OCI-LY7 (cell line): ENCODE results near the gene SGTB. TPM values are rescaled to one million over a fixed set of nuclear protein-coding genes. Genes with fewer than 3 reads are reported as not detected.

Experiments used
- BruUV-seq: library from RNA; stranded (reverse); fragments of 400-500 nt; replicated peaks from 2 replicates; lab custom pipeline; 2021; lab: Mats Ljungman, UMichigan
- CTCF ChIA-PET: fragments of 300-600 bp; sonication (Branson Sonifier 250); formaldehyde crosslinking; loops from one replicate; lab custom pipeline; 2022; ENCODE audit warnings: antibody characterized with exemption; ENCODE audit not compliant: unreplicated experiment; lab: Charles Lee
- POLR2A ChIA-PET: fragments of 300-600 bp; sonication (Branson Sonifier 250); formaldehyde crosslinking; loops from one replicate; lab custom pipeline; 2022; ENCODE audit warnings: antibody characterized with exemption; lab: Charles Lee
- DNase-seq: peaks from one replicate; pipeline ENCODE4 v3.0.0-alpha.2; 2015; ENCODE audit warnings: low spot score
- H2AFZ ChIP-seq: fragments of 200-600 bp; sonication (generic), shearing (Covaris generic); 2 replicates; pipeline ENCODE4 v1.6.1; 2014; ENCODE audit warnings: mild to moderate bottlenecking, antibody characterized with exemption, low read length, moderate library complexity
- H3K27ac ChIP-seq: fragments of 200-600 bp; sonication (generic); 2 replicates; pipeline ENCODE4 v1.5.1; 2014; ENCODE audit warnings: mixed run types, low read depth, mild to moderate bottlenecking, moderate library complexity, low read length, inconsistent platforms; ENCODE audit not compliant: poor library complexity, severe bottlenecking
- H3K36me3 ChIP-seq: fragments of 200-600 bp; sonication (generic); 2 replicates; pipeline ENCODE4 v1.6.1; 2014; ENCODE audit warnings: mild to moderate bottlenecking, antibody characterized with exemption, low read length, moderate library complexity, mixed read lengths; ENCODE audit not compliant: insufficient read depth
- H3K4me1 ChIP-seq: fragments of 200-600 bp; sonication (generic); 2 replicates; pipeline ENCODE4 v1.5.1; 2014; ENCODE audit warnings: mild to moderate bottlenecking, low read length; ENCODE audit not compliant: insufficient read depth, poor library complexity, severe bottlenecking
- H3K4me2 ChIP-seq: fragments of 200-600 bp; sonication (generic); 2 replicates; pipeline ENCODE4 v1.6.1; 2014; ENCODE audit warnings: mild to moderate bottlenecking, low read length
- H3K4me3 ChIP-seq: fragments of 200-600 bp; sonication (generic); 2 replicates; pipeline ENCODE4 v1.5.1; 2014; ENCODE audit warnings: mild to moderate bottlenecking, low read depth, low read length; ENCODE audit not compliant: poor library complexity, severe bottlenecking
- H3K79me2 ChIP-seq: fragments of 200-600 bp; sonication (generic); 2 replicates; pipeline ENCODE4 v1.6.1; 2016; ENCODE audit warnings: low read depth, mild to moderate bottlenecking, low read length, moderate library complexity, mixed read lengths; ENCODE audit not compliant: insufficient read depth
- H3K9me2 ChIP-seq: fragments of 200-600 bp; sonication (generic); 2 replicates; pipeline ENCODE4 v1.6.1; 2016; ENCODE audit warnings: mild to moderate bottlenecking, low read length, mixed read lengths; ENCODE audit not compliant: insufficient read depth
- H3K9me3 ChIP-seq: fragments of 200-600 bp; sonication (generic); 2 replicates; pipeline ENCODE4 v1.6.1; 2014; ENCODE audit warnings: mild to moderate bottlenecking, mixed run types, low read length, mixed read lengths
- H4K20me1 ChIP-seq: fragments of 200-600 bp; sonication (generic); 2 replicates; pipeline ENCODE4 v1.6.1; 2014; ENCODE audit warnings: mild to moderate bottlenecking, antibody characterized with exemption, low read length, moderate library complexity, mixed read lengths; ENCODE audit not compliant: insufficient read depth
- EZH2phosphoT487 ChIP-seq: fragments of 200-600 bp; sonication (generic); IDR thresholded peaks from 2 replicates; pipeline ENCODE4 v1.6.1; 2018; ENCODE audit warnings: low read depth, borderline replicate concordance, mild to moderate bottlenecking, mixed run types, antibody characterized with exemption, low read length, moderate library complexity, mixed read lengths
- intact Hi-C: fragments of 100-400 bp; cut with micrococcal nuclease; formaldehyde crosslinking; loops from one replicate; pipeline ENCODE4 v1.10.0; 2022; ENCODE audit not compliant: unreplicated experiment
- total RNA-seq, 2 experiments: library from RNA; depleted of rRNA in 1 of 2; stranded (reverse); fragments of >200 nt in 1 of 2; shearing (Covaris generic) in 1 of 2; gene quantifications; 2 replicates each; pipeline ENCODE4 v1.2.3, GENCODE V29; 2014 to 2022
- TF ChIP-seq, protein P1 (sequence below): fragments of 200-600 bp; sonication (generic); conservative IDR thresholded peaks from 2 replicates; pipeline ENCODE4 v1.5.1; 2014; ENCODE audit warnings: mild to moderate bottlenecking, antibody characterized with exemption, low read length, moderate library complexity, mixed read lengths

SGTB gene
- total RNA-seq, 2 experiments from 2014 or later, result 4.3 to 8.7 TPM

GRCh38 chr5:65765582-65765981 lies 43.7 kb upstream of the SGTB start:
- intact Hi-C loops, result no loop called here
- H3K4me3 ChIP-seq, result no peak overlapping the region
- CTCF ChIA-PET, result no interaction called here

GRCh38 chr5:65762234-65762633 lies 40.3 kb upstream of the SGTB start:
- Histone ChIP-seq H3K4me1 (no peaks in the 10 kb centered on the region), H3K36me3 (peaks cover 39% of the 10 kb centered on the region), H4K20me1 (no peaks in the 10 kb centered on the region), H3K9me2 (no peaks in the 10 kb centered on the region), H3K79me2 (no peaks in the 10 kb centered on the region), H3K27ac (no peak overlapping the region), H2AFZ (no peak overlapping the region), H3K9me3 (no peaks in the 10 kb centered on the region), H3K4me2 (no peak overlapping the region), H3K4me3 (no peak overlapping the region)
- DNase-seq, result no peak
- intact Hi-C loops, result no loop called here
- TF ChIP-seq EZH2phosphoT487, result no peak
- TF ChIP-seq, protein P1, sequence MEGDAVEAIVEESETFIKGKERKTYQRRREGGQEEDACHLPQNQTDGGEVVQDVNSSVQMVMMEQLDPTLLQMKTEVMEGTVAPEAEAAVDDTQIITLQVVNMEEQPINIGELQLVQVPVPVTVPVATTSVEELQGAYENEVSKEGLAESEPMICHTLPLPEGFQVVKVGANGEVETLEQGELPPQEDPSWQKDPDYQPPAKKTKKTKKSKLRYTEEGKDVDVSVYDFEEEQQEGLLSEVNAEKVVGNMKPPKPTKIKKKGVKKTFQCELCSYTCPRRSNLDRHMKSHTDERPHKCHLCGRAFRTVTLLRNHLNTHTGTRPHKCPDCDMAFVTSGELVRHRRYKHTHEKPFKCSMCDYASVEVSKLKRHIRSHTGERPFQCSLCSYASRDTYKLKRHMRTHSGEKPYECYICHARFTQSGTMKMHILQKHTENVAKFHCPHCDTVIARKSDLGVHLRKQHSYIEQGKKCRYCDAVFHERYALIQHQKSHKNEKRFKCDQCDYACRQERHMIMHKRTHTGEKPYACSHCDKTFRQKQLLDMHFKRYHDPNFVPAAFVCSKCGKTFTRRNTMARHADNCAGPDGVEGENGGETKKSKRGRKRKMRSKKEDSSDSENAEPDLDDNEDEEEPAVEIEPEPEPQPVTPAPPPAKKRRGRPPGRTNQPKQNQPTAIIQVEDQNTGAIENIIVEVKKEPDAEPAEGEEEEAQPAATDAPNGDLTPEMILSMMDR, result no peak
- CTCF ChIA-PET, result no interaction called here
- no TSS peak for BruUV-seq
- POLR2A ChIA-PET, result interaction anchor here (0.6 kb wide), 2 partner anchors 129 to 151 kb away, joined by 3 to 6 read pairs; no protein-coding TSS in a partner anchor

More at GRCh38 chr5:65765582-65765981, 43.7 kb upstream of the SGTB start:
- Histone ChIP-seq H3K36me3 (peaks cover 30% of the 10 kb centered on the region), H3K9me3 (no peaks in the 10 kb centered on the region), H3K27ac (no peak overlapping the region), H3K79me2 (no peaks in the 10 kb centered on the region), H2AFZ (no peak overlapping the region), H3K4me1 (no peaks in the 10 kb centered on the region), H4K20me1 (no peaks in the 10 kb centered on the region), H3K4me2 (no peak overlapping the region), H3K9me2 (no peaks in the 10 kb centered on the region)
- DNase-seq, result no peak
- POLR2A ChIA-PET, result interaction anchor here (0.6 to 0.8 kb wide), 5 partner anchors 9 to 693 kb away, joined by 3 to 5 read pairs (median 3); no protein-coding TSS in a partner anchor
- no TSS peak for BruUV-seq
- TF ChIP-seq EZH2phosphoT487, result no peak
- TF ChIP-seq, protein P1, result no peak

- Histone ChIP-seq H3K4me3 (no peak overlapping the region), H3K27ac (no peak overlapping the region), H3K79me2 (no peaks in the 10 kb centered on the region), H3K36me3 (peaks cover 24% of the 10 kb centered on the region), H3K9me3 (no peaks in the 10 kb centered on the region), H3K9me2 (no peaks in the 10 kb centered on the region), H3K4me2 (no peak overlapping the region), H2AFZ (no peak overlapping the region), H4K20me1 (no peaks in the 10 kb centered on the region), H3K4me1 (no peaks in the 10 kb centered on the region)
- BruUV-seq, result no TSS peak
- POLR2A ChIA-PET, result interaction anchor here (0.7 to 1.0 kb wide), 4 partner anchors 9 to 420 kb away, joined by 3 to 4 read pairs (median 3); no protein-coding TSS in a partner anchor
- DNase-seq, result peak; percentile 38
- CTCF ChIA-PET, result no interaction called here
- TF ChIP-seq, protein P1, result peak; percentile 43; the same call in 1 of the 2 replicates
- no peak for TF ChIP-seq EZH2phosphoT487
- intact Hi-C loops, result no loop called here
These were observed 38.8 kb upstream of the SGTB start for GRCh38 chr5:65760504-65761275.
